GM12801 (cell line): ENCODE measurements around the gene PHTF2.

ENCODE experiments used
- CTCF ChIP-seq: IDR thresholded peaks from one replicate; pipeline ENCODE4 v1.5.1; 2011; ENCODE audit warnings: control low read depth; ENCODE audit not compliant: insufficient read length; ENCODE audit errors: extremely low read depth

The PHTF2 gene

GRCh38 chr7:77908664-77909063 lies 110.1 kb downstream of the PHTF2 start:
- TF ChIP-seq CTCF: no peak

GRCh38 chr7:77910124-77910523 lies 111.6 kb downstream of the PHTF2 start:
- no peak for TF ChIP-seq CTCF

GRCh38 chr7:77912293-77912692 lies 113.7 kb downstream of the PHTF2 start:
- TF ChIP-seq CTCF: no peak

- TF ChIP-seq CTCF: no peak
These were observed 115.5 kb downstream of the PHTF2 start for GRCh38 chr7:77913977-77914607.

GRCh38 chr7:77917500-77918262 lies 119.1 kb downstream of the PHTF2 start:
- TF ChIP-seq CTCF: no peak

- TF ChIP-seq CTCF: no peak
These were observed 120.1 kb downstream of the PHTF2 start for GRCh38 chr7:77918676-77919075.

- TF ChIP-seq CTCF: no peak
These were observed 124.8 kb downstream of the PHTF2 start for GRCh38 chr7:77923419-77923818.
